Endodermal cell (in vitro differentiated cells): Measurements from ENCODE around the gene NGDN. TPM values are rescaled to one million over a fixed set of nuclear protein-coding genes. Genes with fewer than 3 reads are reported as not detected.
A peak's percentile ranks its signal among the peaks of the same experiment; 100 is the strongest.

ENCODE experiments used
- DNase-seq: peaks from one replicate; pipeline ENCODE4 v3.0.0-alpha.2; 2017
- H3K27ac ChIP-seq: 2 replicates; pipeline ENCODE4 v1.5.1; 2013; ENCODE audit warnings: mild to moderate bottlenecking, low read depth, low read length, moderate library complexity
- H3K27me3 ChIP-seq: 2 replicates; pipeline ENCODE4 v1.6.1; 2013; ENCODE audit warnings: mild to moderate bottlenecking, low read length, moderate library complexity; ENCODE audit not compliant: insufficient read depth, control insufficient read depth, poor library complexity, severe bottlenecking
- H3K36me3 ChIP-seq: 2 replicates; pipeline ENCODE4 v1.7.0; 2013; ENCODE audit warnings: mild to moderate bottlenecking, low read length, moderate library complexity; ENCODE audit not compliant: control insufficient read depth, insufficient read depth
- H3K4me1 ChIP-seq: one replicate; pipeline ENCODE4 v1.7.0; 2013; ENCODE audit warnings: low read length; ENCODE audit not compliant: control insufficient read depth, insufficient read depth
- H3K4me3 ChIP-seq: 2 replicates; pipeline ENCODE4 v1.5.1; 2013; ENCODE audit warnings: mild to moderate bottlenecking, low read length, moderate library complexity
- H3K9ac ChIP-seq: 2 replicates; pipeline ENCODE4 v1.6.1; 2013; ENCODE audit warnings: mild to moderate bottlenecking, low read length, moderate library complexity; ENCODE audit not compliant: poor library complexity, severe bottlenecking; ENCODE audit errors: extremely low read depth
- H3K9me3 ChIP-seq: 2 replicates; pipeline ENCODE4 v1.6.1; 2013; ENCODE audit warnings: mild to moderate bottlenecking, low read length, moderate library complexity; ENCODE audit not compliant: control insufficient read depth
- H3K27ac Mint-ChIP-seq: 2 replicates; pipeline ENCODE4 v1.8.0; 2020; ENCODE audit warnings: mixed read lengths
- H3K27me3 Mint-ChIP-seq: 2 replicates; pipeline ENCODE4 v1.8.0; 2021; ENCODE audit warnings: mild to moderate bottlenecking, mixed read lengths; ENCODE audit not compliant: insufficient read depth
- H3K36me3 Mint-ChIP-seq: 2 replicates; pipeline ENCODE4 v1.8.0; 2020; ENCODE audit warnings: low read depth, mixed read lengths
- H3K4me1 Mint-ChIP-seq: 2 replicates; pipeline ENCODE4 v1.8.0; 2020; ENCODE audit warnings: mixed read lengths
- H3K4me3 Mint-ChIP-seq: 2 replicates; pipeline ENCODE4 v1.8.0; 2020; ENCODE audit warnings: mild to moderate bottlenecking, moderate library complexity, mixed read lengths
- H3K9me3 Mint-ChIP-seq: 2 replicates; pipeline ENCODE4 v1.8.0; 2020; ENCODE audit warnings: mild to moderate bottlenecking, mixed read lengths
- WGBS, 2 experiments: methylation state at CpG; one replicate each; pipeline versions ENCODE4 v1.1.5 to v1.1.7; 2013; ENCODE audit warnings: missing lambda C conversion rate in 2 of 2, mixed read lengths in 1 of 2; ENCODE audit not compliant: insufficient coverage in 1 of 2, insufficient read length in 1 of 2; 5-methylcytosine and 5-hydroxymethylcytosine counted together
- total RNA-seq, 2 donors: library from RNA; stranded (reverse); fragmentation: NEBNext Ultra II Directional in 1 of 2; extraction: Animal tissue kit (Norgen Biotek cat#: 25700) in 1 of 2; gene quantifications; 2 replicates in 1 of 2; 3 replicates in 1 of 2; pipeline ENCODE4 v1.2.1, GENCODE V29; 2021
- TF ChIP-seq, protein P1 (sequence below): fragments of 200-600 bp; sonication (generic); conservative IDR thresholded peaks from 2 replicates; pipeline ENCODE4 v1.5.0; 2021; ENCODE audit warnings: antibody characterized with exemption, mild to moderate bottlenecking

Gene NGDN
- total RNA-seq, 2 donors from 2014 or later, result 43.2 to 45.3 TPM

DNA sequence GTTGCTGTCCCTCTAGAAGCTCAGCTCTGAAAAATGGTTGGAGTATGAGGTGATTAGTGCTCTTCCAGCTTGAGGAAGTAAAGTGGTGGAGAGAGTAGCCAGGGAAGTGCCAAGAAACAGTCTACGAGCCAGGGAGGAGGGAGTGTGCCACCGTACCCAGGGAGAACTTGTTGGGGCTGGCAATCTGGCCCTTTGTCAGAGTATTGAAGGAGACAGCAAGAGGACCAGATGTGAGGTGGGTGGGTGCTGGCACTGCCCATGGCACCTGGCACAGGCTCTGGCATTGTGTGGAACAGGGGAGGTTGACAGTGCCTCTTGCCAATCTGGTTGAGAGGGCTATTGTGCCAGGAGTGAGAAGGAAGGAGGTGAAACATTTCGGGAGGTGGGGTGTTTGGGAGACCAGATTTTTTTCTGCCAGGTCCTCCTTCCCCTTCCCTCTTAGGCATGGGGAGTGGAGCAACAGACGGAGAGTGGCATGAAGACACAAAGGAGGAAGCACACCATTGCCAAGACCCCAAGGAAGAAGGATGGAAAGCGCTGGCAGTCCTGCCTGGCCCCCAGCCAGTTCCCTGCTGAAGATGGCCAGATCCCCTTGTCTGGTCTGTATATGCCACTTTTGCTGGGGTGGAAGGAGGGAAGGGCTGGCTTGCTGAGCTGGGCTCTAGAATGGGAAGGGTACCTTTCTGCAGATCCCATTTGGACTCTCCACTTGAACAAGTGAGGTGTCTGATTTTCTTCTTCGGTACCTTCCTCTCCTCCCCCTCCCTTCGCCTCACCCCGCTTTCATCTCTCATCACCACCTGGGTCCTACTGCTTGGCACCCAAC lies 44.5 kb downstream of the NGDN start:
- Histone ChIP-seq H3K9me3 (no peaks in the 10 kb centered on the region), H3K9ac (no peak overlapping the region), H3K36me3 (no peaks in the 10 kb centered on the region), H3K27ac (no peak overlapping the region), H3K27me3 (no peaks in the 10 kb centered on the region), H3K4me3 (no peak overlapping the region), H3K4me1 (no peaks in the 10 kb centered on the region)
- Mint-ChIP-seq H3K27me3 (peaks cover 28% of the 10 kb centered on the region), H3K9me3 (no peaks in the 10 kb centered on the region), H3K4me1 (peaks cover 7% of the 10 kb centered on the region), H3K36me3 (no peaks in the 10 kb centered on the region), H3K27ac (no peak overlapping the region), H3K4me3 (no peak overlapping the region)
- WGBS, 2 experiments, result 93 to 100% methylated on average over 3 to 7 of the region's 8 CpGs
- TF ChIP-seq, protein P1, sequence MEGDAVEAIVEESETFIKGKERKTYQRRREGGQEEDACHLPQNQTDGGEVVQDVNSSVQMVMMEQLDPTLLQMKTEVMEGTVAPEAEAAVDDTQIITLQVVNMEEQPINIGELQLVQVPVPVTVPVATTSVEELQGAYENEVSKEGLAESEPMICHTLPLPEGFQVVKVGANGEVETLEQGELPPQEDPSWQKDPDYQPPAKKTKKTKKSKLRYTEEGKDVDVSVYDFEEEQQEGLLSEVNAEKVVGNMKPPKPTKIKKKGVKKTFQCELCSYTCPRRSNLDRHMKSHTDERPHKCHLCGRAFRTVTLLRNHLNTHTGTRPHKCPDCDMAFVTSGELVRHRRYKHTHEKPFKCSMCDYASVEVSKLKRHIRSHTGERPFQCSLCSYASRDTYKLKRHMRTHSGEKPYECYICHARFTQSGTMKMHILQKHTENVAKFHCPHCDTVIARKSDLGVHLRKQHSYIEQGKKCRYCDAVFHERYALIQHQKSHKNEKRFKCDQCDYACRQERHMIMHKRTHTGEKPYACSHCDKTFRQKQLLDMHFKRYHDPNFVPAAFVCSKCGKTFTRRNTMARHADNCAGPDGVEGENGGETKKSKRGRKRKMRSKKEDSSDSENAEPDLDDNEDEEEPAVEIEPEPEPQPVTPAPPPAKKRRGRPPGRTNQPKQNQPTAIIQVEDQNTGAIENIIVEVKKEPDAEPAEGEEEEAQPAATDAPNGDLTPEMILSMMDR, result no peak
- DNase-seq, result no peak

DNA sequence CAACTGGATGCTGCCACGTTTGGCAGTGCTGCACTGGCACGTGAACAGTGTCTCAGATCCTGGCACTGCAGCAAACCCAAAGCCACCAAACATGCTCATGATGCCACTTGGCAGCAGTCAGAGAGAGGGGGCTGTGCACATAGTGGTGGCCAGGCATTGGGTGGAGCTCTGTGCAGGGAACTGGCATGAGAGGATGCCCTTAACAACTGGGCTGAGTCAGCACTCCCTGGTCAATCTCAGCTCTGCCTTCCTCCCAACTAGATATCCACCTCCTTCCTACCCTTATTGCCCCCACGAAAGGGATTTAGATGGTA lies 45.1 kb downstream of the NGDN start:
- no peak overlapping the region for H3K4me3 Mint-ChIP-seq
- Histone ChIP-seq H3K36me3 (no peaks in the 10 kb centered on the region), H3K4me3 (no peak overlapping the region), H3K9me3 (no peaks in the 10 kb centered on the region), H3K27me3 (no peaks in the 10 kb centered on the region), H3K27ac (no peak overlapping the region), H3K4me1 (no peaks in the 10 kb centered on the region), H3K9ac (no peak overlapping the region)
- peaks cover 27% of the 10 kb centered on the region for H3K27me3 Mint-ChIP-seq
- H3K36me3 Mint-ChIP-seq, result no peaks in the 10 kb centered on the region
- no peaks in the 10 kb centered on the region for H3K9me3 Mint-ChIP-seq
- no peak for DNase-seq
- peaks cover 7% of the 10 kb centered on the region for H3K4me1 Mint-ChIP-seq
- 86 to 91% methylated on average over 1 to 3 of the region's 3 CpGs for WGBS, 2 experiments
- TF ChIP-seq, protein P1, result no peak
- no peak overlapping the region for H3K27ac Mint-ChIP-seq

DNA sequence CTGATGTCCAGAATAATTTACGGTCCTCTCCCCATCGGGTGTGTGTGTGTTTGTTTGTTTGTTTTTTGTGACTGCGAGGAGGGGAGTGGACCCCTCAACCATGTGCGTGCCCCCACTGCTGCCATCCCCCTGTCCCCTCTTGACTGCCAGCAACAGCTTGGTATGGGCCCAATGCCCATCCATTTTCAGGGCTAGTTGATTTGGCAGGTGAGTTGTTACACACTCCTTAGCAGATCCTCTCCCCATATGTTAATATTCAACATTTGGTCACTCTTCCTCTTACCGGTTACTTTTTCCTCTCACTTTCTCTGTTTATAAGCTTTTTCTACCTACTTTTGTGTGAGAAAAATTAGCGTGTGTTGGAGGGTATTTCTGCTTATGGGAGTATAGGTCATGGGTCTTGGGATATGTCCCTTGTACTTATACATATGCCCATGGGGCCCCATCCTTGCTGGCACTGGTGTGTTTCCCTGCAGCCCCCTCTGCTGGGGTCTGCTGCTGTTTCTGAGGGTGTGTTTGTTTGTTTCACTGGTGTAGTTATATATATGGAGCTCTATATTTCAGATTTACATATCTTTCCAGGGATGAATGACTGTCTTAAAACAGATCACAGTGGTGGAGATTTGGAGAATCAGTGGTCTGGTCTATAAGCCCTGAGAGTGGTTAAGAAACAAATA lies 48.3 kb downstream of the NGDN start:
- no peak overlapping the region for H3K4me3 ChIP-seq
- Mint-ChIP-seq H3K36me3 (no peaks in the 10 kb centered on the region), H3K27ac (no peak overlapping the region), H3K4me1 (peaks cover 9% of the 10 kb centered on the region), H3K9me3 (no peaks in the 10 kb centered on the region), H3K4me3 (no peak overlapping the region), H3K27me3 (peaks cover 25% of the 10 kb centered on the region)
- H3K9ac ChIP-seq, result no peak overlapping the region
- DNase-seq, result no peak
- no peaks in the 10 kb centered on the region for H3K27me3 ChIP-seq
- no peaks in the 10 kb centered on the region for H3K36me3 ChIP-seq
- no peaks in the 10 kb centered on the region for H3K4me1 ChIP-seq
- WGBS, 2 experiments, result 100% methylated on average over 1 to 4 of the region's 6 CpGs
- H3K27ac ChIP-seq, result no peak overlapping the region
- TF ChIP-seq, protein P1, result peak; percentile 58
- H3K9me3 ChIP-seq, result no peaks in the 10 kb centered on the region
